Ishikawa (cell line): ENCODE data around the gene NTRK3.

ENCODE experiments used
- CEBPB ChIP-seq: IDR thresholded peaks from 2 replicates; pipeline ENCODE4 v1.6.1; 2012
- CREB1 ChIP-seq: IDR thresholded peaks from 2 replicates; pipeline ENCODE4 v1.6.1; 2012; ENCODE audit warnings: low read depth
- EP300 ChIP-seq: IDR thresholded peaks from 2 replicates; pipeline ENCODE4 v1.6.1; 2012; ENCODE audit warnings: borderline replicate concordance
- MAX ChIP-seq: IDR thresholded peaks from 2 replicates; pipeline ENCODE4 v1.6.1; 2012
- RAD21 ChIP-seq: IDR thresholded peaks from 2 replicates; pipeline ENCODE4 v1.6.1; 2012; ENCODE audit warnings: low read depth
- REST ChIP-seq: IDR thresholded peaks from 2 replicates; pipeline ENCODE4 v1.6.1; 2012; ENCODE audit warnings: low read depth, mild to moderate bottlenecking
- TAF1 ChIP-seq: IDR thresholded peaks from 2 replicates; pipeline ENCODE4 v1.6.1; 2012; ENCODE audit warnings: low read depth, mild to moderate bottlenecking
- TEAD4 ChIP-seq: IDR thresholded peaks from 2 replicates; pipeline ENCODE4 v1.6.1; 2012
- YY1 ChIP-seq: IDR thresholded peaks from 2 replicates; pipeline ENCODE4 v1.6.1; 2012; ENCODE audit warnings: low read depth

- TF ChIP-seq TAF1 (no peak), EP300 (no peak), CREB1 (no peak), REST (no peak), CEBPB (no peak), RAD21 (no peak), TEAD4 (no peak), YY1 (no peak), MAX (no peak)
Observed at GRCh38 chr15:88113613-88114308, 142.8 kb downstream of the NTRK3 start.
